ENCODE measurements around the gene TMEM207.
A peak's percentile ranks its signal among the peaks of the same experiment; 100 is the strongest.
"Not testable (repeated sequence)": the region's sequence is repeated elsewhere in the genome, so short reads cannot be mapped to it uniquely, and the experiment has no call there.

TMEM207 gene

DNA sequence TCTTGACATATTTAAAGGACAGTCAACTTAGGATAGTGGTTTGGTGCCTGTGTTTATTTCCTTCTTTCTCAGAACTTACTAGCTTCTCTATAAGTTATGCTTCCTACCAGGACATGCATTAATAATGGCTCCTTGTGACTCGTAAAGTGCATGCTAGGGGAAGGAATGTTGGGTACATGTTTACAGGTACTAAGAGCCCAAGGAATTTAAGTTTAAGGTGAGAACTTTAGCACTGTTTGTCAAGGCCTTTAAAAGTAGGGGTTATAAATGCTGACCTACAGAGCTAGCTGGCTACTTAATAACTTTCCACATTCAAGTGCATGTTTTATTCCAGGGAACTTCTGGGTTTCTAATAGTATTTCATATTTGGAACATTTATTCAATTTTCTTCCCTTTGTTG, at the start of gene TMEM207:
Gene TMEM207, minus strand, starts transcription at position 101 of the 400 bp plus-strand sequence. Its CDS starts 92 bp downstream, at position 9.
- DNase-seq, result no peak

DNA sequence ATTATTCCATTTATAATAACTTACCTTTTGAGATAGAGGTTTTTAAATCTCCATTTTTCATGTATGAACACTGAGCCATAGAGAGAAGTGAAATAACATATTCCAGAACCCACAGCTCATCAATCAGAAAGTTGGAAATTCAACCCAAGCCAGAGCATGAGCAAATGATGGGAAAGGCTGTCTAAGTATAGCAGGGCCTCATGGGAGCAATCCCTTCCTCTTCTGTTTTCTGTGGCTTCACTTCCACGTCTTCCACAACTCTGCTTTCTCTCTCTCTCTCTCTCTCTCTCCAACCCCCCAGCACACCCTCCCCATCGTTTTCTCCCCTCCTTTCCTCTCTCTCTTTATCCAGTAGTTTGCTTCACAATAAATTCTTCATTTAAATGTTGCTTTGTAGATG, 49.4 kb upstream of the TMEM207 start:
- no peak for DNase-seq

- no peak for DNase-seq
Measured at GRCh38 chr3:190498293-190498692, 48.6 kb upstream of the TMEM207 start.

GRCh38 chr3:190497811-190498210, 48.1 kb upstream of the TMEM207 start:
- no peak for DNase-seq

- DNase-seq, result no peak
Measured at GRCh38 chr3:190496859-190497258, 47.2 kb upstream of the TMEM207 start.

GRCh38 chr3:190495796-190496195, 46.1 kb upstream of the TMEM207 start:
- no peak for DNase-seq

- no peak for DNase-seq
Measured at GRCh38 chr3:190495354-190495753, 45.7 kb upstream of the TMEM207 start.

DNA sequence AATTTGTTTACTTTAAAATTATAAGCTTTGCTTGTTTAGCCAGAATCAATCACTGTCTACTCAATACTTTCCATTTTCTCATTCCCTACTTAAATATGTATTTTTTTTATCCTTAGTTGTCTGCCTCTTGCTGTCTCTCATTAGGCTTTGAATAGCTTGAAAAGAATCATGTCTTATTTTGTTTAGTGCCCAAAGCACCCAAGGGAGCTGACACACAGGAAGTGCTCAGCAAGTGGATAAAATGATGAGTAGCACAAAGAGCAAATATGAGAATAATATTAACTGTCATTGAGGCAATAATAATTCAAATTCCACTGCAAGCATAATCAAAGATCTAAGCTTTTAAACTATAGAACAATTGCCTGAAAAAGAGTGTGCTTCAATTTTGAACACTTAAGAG, 45.2 kb upstream of the TMEM207 start:
- no peak for DNase-seq

GRCh38 chr3:190492966-190493365, 43.3 kb upstream of the TMEM207 start:
- no peak for DNase-seq

DNA sequence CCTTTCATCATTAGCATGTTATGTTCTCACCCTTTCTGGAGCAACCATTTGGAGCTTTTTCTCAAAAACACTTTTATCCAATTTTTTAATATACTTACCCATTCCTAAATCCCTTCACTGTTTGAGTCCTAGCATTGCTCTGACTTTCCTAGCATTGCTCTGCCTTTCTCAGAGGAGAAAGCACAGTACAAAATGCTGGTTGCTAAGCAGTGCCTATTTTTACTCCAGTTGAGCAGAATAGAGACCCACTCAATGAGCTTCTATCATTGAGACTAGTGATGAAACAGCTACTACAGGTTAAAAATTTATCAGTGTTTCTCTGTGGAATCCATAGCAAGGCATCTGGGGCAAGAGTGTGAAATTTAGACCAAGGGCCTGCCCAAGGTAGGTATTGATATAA, 42.4 kb upstream of the TMEM207 start:
- no peak for DNase-seq

- DNase-seq, result peak; percentile 17 to 34
Measured at GRCh38 chr3:190491533-190492054, 41.9 kb upstream of the TMEM207 start.

GRCh38 chr3:190486908-190487607, 37.4 kb upstream of the TMEM207 start:
- DNase-seq, result no peak

GRCh38 chr3:190486533-190486864, 36.8 kb upstream of the TMEM207 start:
- no peak for DNase-seq

DNA sequence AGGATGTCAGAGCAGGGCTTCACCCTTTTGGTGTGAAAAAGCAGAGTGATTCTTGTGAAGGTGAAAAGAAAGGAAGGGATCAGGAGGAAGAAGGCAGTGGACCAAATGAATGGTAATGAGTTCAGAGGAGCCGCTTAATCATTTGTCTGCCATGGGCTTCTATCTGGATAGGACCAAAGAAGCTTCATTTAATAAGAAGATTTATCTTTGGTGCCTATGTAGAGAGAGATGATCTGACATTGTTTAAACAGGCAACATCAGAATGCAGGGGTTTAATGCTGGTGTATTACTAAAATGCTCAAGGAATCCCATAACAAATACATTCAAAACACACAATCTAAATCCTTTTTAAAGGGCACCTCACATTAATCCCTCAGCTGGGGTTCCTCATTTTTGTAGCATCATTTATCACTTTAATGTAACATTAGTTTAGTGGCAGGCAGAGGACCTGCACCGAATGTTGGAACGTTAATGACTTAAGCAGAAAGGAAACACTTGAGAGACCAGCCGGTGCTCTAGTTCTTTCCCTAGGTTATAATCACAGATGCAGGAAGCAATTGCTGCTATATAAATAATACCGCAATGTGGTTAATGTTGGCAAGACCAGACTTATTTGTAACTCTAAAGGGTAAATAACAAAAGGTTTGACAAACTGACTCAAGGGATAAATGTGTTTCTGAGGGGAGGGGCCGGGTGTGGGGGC, 36.3 kb upstream of the TMEM207 start:
- no peak for DNase-seq

GRCh38 chr3:190481779-190482178, 32.1 kb upstream of the TMEM207 start:
- DNase-seq, result no peak

GRCh38 chr3:190473261-190473660, 23.6 kb upstream of the TMEM207 start:
- not testable (repeated sequence) for DNase-seq

DNA sequence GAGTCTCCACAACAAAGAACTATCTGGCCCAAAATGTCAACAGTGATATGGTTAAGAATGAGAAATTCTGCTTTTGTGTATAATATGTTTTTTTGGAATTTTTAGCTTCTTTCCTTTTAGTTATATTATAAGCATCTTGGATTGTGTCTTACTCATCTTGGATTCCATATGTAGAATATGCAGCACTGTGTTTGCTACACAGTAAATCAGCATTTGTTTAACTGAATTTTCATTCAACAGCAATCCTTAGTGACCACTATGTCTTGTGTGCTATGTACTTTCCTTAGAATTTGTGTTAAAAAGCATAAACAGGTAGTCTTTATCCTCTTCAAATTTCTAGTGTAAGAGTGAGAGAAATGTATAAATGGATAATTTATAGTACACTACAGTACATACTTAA, 18.2 kb upstream of the TMEM207 start:
- DNase-seq, result no peak

DNA sequence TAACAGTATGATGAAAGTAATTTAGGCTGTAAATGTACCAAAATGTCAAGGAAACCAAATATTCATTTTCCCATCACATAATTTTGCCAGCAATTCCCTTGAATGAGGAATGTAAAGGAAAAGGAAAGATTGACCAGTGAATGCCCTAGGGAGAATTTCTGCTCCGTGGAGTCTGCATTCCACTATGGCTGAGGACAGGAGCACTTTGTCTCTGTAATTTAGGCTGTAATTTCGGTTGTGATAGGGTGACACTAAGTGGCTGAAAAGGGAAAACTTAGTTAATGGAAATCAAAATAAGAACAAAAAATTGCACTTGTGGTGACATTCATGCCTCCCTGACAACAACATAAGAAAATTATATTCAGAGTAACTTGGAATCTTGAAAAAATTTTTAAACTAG, 8.3 kb upstream of the TMEM207 start:
- no peak for DNase-seq

DNA sequence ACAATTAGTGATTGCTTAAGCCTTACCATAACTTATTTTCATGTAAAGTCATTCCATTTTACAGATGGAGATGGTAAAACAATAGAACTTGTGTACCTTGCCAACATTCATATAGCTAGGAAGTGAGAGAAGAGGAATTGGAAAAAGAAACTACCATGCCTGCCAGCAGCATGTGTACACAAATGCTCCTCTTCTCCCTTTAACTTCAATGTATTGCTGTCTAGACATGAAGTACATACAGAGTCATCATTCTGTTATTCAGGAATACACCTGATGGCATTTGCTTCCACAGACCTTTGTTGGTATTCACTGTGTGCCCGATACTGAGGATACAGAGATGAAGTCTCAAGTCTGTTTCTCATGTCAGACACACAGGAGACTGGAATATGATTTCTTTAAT, 7.1 kb upstream of the TMEM207 start:
- no peak for DNase-seq

DNA sequence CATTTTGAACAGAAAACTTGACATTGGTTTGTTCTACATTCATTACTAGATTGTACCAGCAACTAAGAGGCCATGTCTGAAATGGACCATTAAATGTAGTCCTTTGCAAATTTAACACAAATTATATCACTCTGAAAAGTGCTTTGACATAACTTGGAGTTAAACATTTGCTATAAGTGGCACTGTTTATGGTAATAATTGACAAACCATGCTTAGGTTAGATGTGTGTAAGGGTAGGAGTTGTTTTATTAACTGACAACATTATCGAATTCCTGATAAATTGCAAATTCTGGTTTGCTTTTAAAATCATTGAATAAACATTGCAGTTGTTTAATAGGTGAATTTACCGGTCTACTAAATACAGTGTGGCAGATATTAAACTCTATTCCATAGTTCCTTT, 6.1 kb upstream of the TMEM207 start:
- no peak for DNase-seq

DNA sequence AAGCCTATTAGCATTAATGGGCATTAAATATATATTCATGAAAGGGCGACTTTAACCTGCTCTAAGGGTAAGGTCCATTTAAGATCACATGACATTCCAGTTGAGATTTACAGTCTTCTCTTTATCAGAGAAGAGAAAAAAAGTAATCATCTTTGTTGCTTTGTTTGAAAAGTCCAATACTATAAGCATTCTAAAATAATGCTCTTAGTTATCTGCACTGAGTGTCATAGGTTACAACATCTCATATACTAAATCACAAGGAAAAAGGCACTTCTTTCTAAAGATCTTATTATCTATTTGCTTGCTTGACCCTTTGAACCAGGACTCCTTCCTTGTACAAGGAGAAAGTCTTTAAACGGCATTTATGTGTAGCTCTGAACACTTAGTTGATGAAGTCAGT, 1.4 kb downstream of the TMEM207 start:
- DNase-seq, result no peak

GRCh38 chr3:190446573-190447279, 3.0 kb downstream of the TMEM207 start:
- DNase-seq, result no peak

DNA sequence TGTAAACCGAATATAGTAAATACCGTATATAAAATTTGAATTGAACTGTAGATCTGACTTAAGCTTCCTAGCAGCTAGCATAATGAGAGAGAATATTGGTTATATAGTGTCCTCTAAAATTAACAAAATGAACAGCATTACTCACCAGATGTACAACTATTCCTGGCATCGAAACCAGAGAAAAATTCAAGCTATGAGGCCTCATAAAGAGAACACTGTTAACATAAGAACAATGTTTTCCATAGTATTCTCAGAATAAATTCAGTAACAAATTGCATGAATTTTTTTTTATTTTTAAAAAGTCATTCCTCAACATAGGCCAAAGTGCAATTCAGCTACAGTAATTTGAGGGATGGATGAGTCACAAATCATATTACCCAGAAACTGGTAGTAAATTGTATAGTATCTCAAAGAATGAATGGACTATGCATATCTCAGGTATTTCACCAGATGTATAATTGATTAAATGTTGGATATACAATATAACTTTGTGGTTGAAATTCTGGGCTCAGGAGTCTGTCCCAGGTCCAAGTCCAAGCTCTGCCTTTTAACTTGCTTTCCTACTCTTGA, 5.0 kb downstream of the TMEM207 start:
- no peak for DNase-seq

DNA sequence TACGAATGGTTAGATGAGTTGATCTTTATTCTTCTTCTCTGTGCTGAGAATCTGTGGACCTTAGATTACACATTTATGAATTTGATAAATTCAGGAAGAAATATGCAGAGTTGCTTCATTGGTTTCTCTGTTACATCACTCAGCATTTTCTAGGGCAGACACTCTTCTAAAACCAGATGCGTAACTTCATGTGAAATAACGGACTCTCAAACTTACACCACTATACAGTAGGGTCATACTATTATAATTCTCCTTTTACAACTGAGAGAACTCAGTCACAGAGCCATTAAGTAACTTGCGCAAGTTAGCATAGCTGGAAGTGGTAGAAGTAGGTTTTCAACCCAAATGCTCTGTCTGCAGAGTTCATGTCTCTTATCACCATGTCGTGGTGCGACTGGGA, 5.7 kb downstream of the TMEM207 start:
- no peak for DNase-seq
